WI38 (cell line): Measurements from ENCODE around the gene ITGB2.

Experiments used
- H3K4me3 ChIP-seq: 2 replicates; pipeline ENCODE4 v1.5.1; 2011; ENCODE audit warnings: low read depth, mild to moderate bottlenecking, control low read depth, low read length
- CTCF ChIP-seq: IDR thresholded peaks from 2 replicates; pipeline ENCODE4 v1.5.1; 2012; ENCODE audit warnings: low read depth, mild to moderate bottlenecking, control low read depth, low read length

ITGB2 gene

GRCh38 chr21:44953628-44954021, 32.9 kb upstream of the ITGB2 start:
- TF ChIP-seq CTCF: no peak
- no peak overlapping the region for H3K4me3 ChIP-seq

- H3K4me3 ChIP-seq: no peak overlapping the region
- TF ChIP-seq CTCF: no peak
Measured at GRCh38 chr21:44952929-44953627, 32.4 kb upstream of the ITGB2 start.

GRCh38 chr21:44952116-44952928, 31.6 kb upstream of the ITGB2 start:
- H3K4me3 ChIP-seq: no peak overlapping the region
- TF ChIP-seq CTCF: no peak

- no peak for TF ChIP-seq CTCF
- no peak overlapping the region for H3K4me3 ChIP-seq
Measured at GRCh38 chr21:44951186-44951915, 30.7 kb upstream of the ITGB2 start.

GRCh38 chr21:44950351-44950750, 29.7 kb upstream of the ITGB2 start:
- no peak overlapping the region for H3K4me3 ChIP-seq
- TF ChIP-seq CTCF: no peak

GRCh38 chr21:44949779-44950198, 29.1 kb upstream of the ITGB2 start:
- no peak overlapping the region for H3K4me3 ChIP-seq
- TF ChIP-seq CTCF: peak; percentile 79
